Naive thymus-derived CD4-positive, alpha-beta T cell (primary cell): ENCODE data around the gene OR6B1. TPM values are rescaled to one million over a fixed set of nuclear protein-coding genes. Genes with fewer than 3 reads are reported as not detected.

Experiments used
- ATAC-seq: fragments of 150-1000 bp; cut with Tn5 transposase; 2 replicates; pipeline ENCODE4 v1.10.0; 2021; ENCODE audit warnings: mild to moderate bottlenecking, moderate library complexity
- CTCF ChIA-PET: fragments of 350-600 bp; sonication (Branson Sonifier 250); formaldehyde crosslinking; loops from one replicate; lab custom pipeline; 2021; ENCODE audit warnings: antibody characterized with exemption; lab: Charles Lee
- POLR2A ChIA-PET: fragments of 350-600 bp; sonication (Branson Sonifier 250); formaldehyde crosslinking; loops from one replicate; lab custom pipeline; 2021; ENCODE audit warnings: antibody characterized with exemption, inconsistent platforms; lab: Charles Lee
- DNase-seq, 9 donors: peaks; one replicate each; pipeline versions ENCODE4 v3.0.0 to v3.0.0-alpha.2; 2020 to 2022; ENCODE audit warnings: mixed read lengths in 1 of 9
- H3K27ac ChIP-seq: one replicate; pipeline ENCODE4 v1.7.0; 2013; ENCODE audit warnings: mild to moderate bottlenecking, low read depth, low read length, moderate library complexity
- H3K27me3 ChIP-seq, 2 donors: one replicate each; pipeline ENCODE4 v1.7.0; 2013; ENCODE audit warnings: low read length in 2 of 2, mild to moderate bottlenecking in 2 of 2, moderate library complexity in 2 of 2; ENCODE audit not compliant: control insufficient read depth in 2 of 2, insufficient read depth in 2 of 2
- H3K36me3 ChIP-seq, 3 experiments: 1 replicate in 2 of 3; 2 replicates in 1 of 3; pipeline ENCODE4 v1.7.0; 2013; ENCODE audit warnings: low read length in 3 of 3, mild to moderate bottlenecking in 3 of 3, moderate library complexity in 1 of 3; ENCODE audit not compliant: insufficient read depth in 3 of 3, control insufficient read depth in 2 of 3
- H3K4me1 ChIP-seq, 2 donors: one replicate each; pipeline ENCODE4 v1.7.0; 2013; ENCODE audit warnings: low read length in 2 of 2, mild to moderate bottlenecking in 2 of 2, moderate library complexity in 1 of 2; ENCODE audit not compliant: control insufficient read depth in 2 of 2, insufficient read depth in 2 of 2
- H3K4me3 ChIP-seq: 2 replicates; pipeline ENCODE4 v1.7.0; 2013; ENCODE audit warnings: mild to moderate bottlenecking, low read length
- H3K9me3 ChIP-seq, 3 experiments: 1 replicate in 2 of 3; 2 replicates in 1 of 3; pipeline ENCODE4 v1.7.0; 2013; ENCODE audit warnings: low read length in 3 of 3; ENCODE audit not compliant: control insufficient read depth in 2 of 3
- H3K27ac Mint-ChIP-seq, 9 donors: one replicate each; pipeline ENCODE4 v1.8.0; 2020 to 2022; ENCODE audit warnings: mixed read lengths in 9 of 9, mild to moderate bottlenecking in 8 of 9, moderate library complexity in 5 of 9, inconsistent platforms in 2 of 9
- H3K27me3 Mint-ChIP-seq, 5 donors: one replicate each; pipeline ENCODE4 v1.8.0; 2021 to 2022; ENCODE audit warnings: mixed read lengths in 5 of 5, mild to moderate bottlenecking in 1 of 5
- H3K36me3 Mint-ChIP-seq, 5 donors: one replicate each; pipeline ENCODE4 v1.8.0; 2020 to 2022; ENCODE audit warnings: mixed read lengths in 5 of 5, mild to moderate bottlenecking in 3 of 5, inconsistent platforms in 1 of 5
- H3K4me1 Mint-ChIP-seq, 7 donors: one replicate each; pipeline ENCODE4 v1.8.0; 2020 to 2022; ENCODE audit warnings: mixed read lengths in 7 of 7, mild to moderate bottlenecking in 3 of 7, inconsistent platforms in 1 of 7
- H3K4me3 Mint-ChIP-seq, 10 donors: one replicate each; pipeline ENCODE4 v1.8.0; 2020 to 2022; ENCODE audit warnings: mild to moderate bottlenecking in 10 of 10, mixed read lengths in 10 of 10, moderate library complexity in 6 of 10, inconsistent platforms in 2 of 10
- H3K9me3 Mint-ChIP-seq, 11 donors: one replicate each; pipeline ENCODE4 v1.8.0; 2020 to 2022; ENCODE audit warnings: mixed read lengths in 11 of 11, mild to moderate bottlenecking in 4 of 11, inconsistent platforms in 1 of 11, moderate library complexity in 1 of 11
- intact Hi-C, 2 donors: fragments of 100-400 bp; cut with micrococcal nuclease; formaldehyde crosslinking; loops; one replicate each; pipeline ENCODE4 v1.15.1; 2023
- polyA plus RNA-seq, 2 donors: library from polyadenylated mRNA; unstranded; fragments of 300-500 nt; fragmentation: Illumina TruSeq; gene quantifications; one replicate each; pipeline ENCODE4 v1.2.3, GENCODE V29; 2021
- total RNA-seq, 6 experiments: library from RNA in 5 of 6; stranded (reverse) in 5 of 6; gene quantifications; 1 replicate in 5 of 6; 2 replicates in 1 of 6; pipeline ENCODE4 v1.2.3 and lab custom pipeline; 2021 to 2026

OR6B1 gene
- total and polyA plus RNA-seq, 7 experiments from 2014 or later = not detected

GRCh38 chr7:144032516-144032915 is 32.4 kb downstream of the OR6B1 start:
- no peaks in the 10 kb centered on the region for H3K4me1 Mint-ChIP-seq
- Histone ChIP-seq H3K27me3 (no peaks in the 10 kb centered on the region), H3K36me3 (no peaks in the 10 kb centered on the region), H3K9me3 (no peaks in the 10 kb centered on the region), H3K4me1 (no peaks in the 10 kb centered on the region), H3K4me3 (no peak overlapping the region), H3K27ac (no peak overlapping the region)
- peaks cover 9 to 34% (median 22%) of the 10 kb centered on the region in 5 donors for H3K27me3 Mint-ChIP-seq
- ChIA-PET CTCF (no interaction called here), POLR2A (no interaction called here)
- H3K27ac Mint-ChIP-seq = no peak overlapping the region
- no peaks in the 10 kb centered on the region for H3K36me3 Mint-ChIP-seq
- ATAC-seq = no peak
- DNase-seq = no peak
- intact Hi-C loops = no loop called here
- no peaks in the 10 kb centered on the region for H3K9me3 Mint-ChIP-seq
- H3K4me3 Mint-ChIP-seq = no peak overlapping the region

GRCh38 chr7:144032985-144033709 is 33.0 kb downstream of the OR6B1 start:
- Mint-ChIP-seq H3K27ac (no peak overlapping the region), H3K27me3 (peaks cover 11 to 34% (median 22%) of the 10 kb centered on the region in 5 donors), H3K4me1 (no peaks in the 10 kb centered on the region), H3K9me3 (no peaks in the 10 kb centered on the region), H3K36me3 (no peaks in the 10 kb centered on the region), H3K4me3 (no peak overlapping the region)
- Histone ChIP-seq H3K27ac (no peak overlapping the region), H3K9me3 (no peaks in the 10 kb centered on the region), H3K36me3 (no peaks in the 10 kb centered on the region), H3K4me3 (no peak overlapping the region), H3K4me1 (no peaks in the 10 kb centered on the region), H3K27me3 (no peaks in the 10 kb centered on the region)
- ChIA-PET CTCF (no interaction called here), POLR2A (no interaction called here)
- ATAC-seq (no peak), DNase-seq (no peak)
- intact Hi-C loops = no loop called here

- ATAC-seq = no peak
- Histone ChIP-seq H3K36me3 (no peaks in the 10 kb centered on the region), H3K4me1 (no peaks in the 10 kb centered on the region), H3K9me3 (no peaks in the 10 kb centered on the region), H3K27ac (no peak overlapping the region), H3K4me3 (no peak overlapping the region), H3K27me3 (no peaks in the 10 kb centered on the region)
- intact Hi-C loops = loop anchor here in 1 of 2 donors (5.0 kb wide), 1 partner anchor 78 kb away; no protein-coding TSS in a partner anchor
- ChIA-PET CTCF (no interaction called here), POLR2A (no interaction called here)
- Mint-ChIP-seq H3K36me3 (no peaks in the 10 kb centered on the region), H3K27me3 (peaks cover 11 to 34% (median 22%) of the 10 kb centered on the region in 5 donors), H3K4me1 (no peaks in the 10 kb centered on the region), H3K27ac (no peak overlapping the region), H3K4me3 (no peak overlapping the region), H3K9me3 (no peaks in the 10 kb centered on the region)
- no peak for DNase-seq
Observed at GRCh38 chr7:144035385-144035784, 35.3 kb downstream of the OR6B1 start.

- no peaks in the 10 kb centered on the region for H3K4me1 Mint-ChIP-seq
- no peak overlapping the region for H3K4me3 ChIP-seq
- H3K36me3 ChIP-seq = no peaks in the 10 kb centered on the region
- no peaks in the 10 kb centered on the region for H3K4me1 ChIP-seq
- DNase-seq = no peak
- intact Hi-C loops = loop anchor here in 1 of 2 donors (5.0 kb wide), 1 partner anchor 79 kb away; no protein-coding TSS in a partner anchor
- POLR2A ChIA-PET = no interaction called here
- no peaks in the 10 kb centered on the region for H3K27me3 ChIP-seq
- no peak for ATAC-seq
- no peaks in the 10 kb centered on the region for H3K9me3 Mint-ChIP-seq
- no peaks in the 10 kb centered on the region for H3K36me3 Mint-ChIP-seq
- no peak overlapping the region for H3K4me3 Mint-ChIP-seq
- no peak overlapping the region for H3K27ac ChIP-seq
- CTCF ChIA-PET = no interaction called here
- H3K27me3 Mint-ChIP-seq = peaks cover 9 to 32% (median 20%) of the 10 kb centered on the region in 5 donors
- H3K9me3 ChIP-seq = no peaks in the 10 kb centered on the region
- no peak overlapping the region for H3K27ac Mint-ChIP-seq
Observed at GRCh38 chr7:144036302-144036885, 36.3 kb downstream of the OR6B1 start.

GRCh38 chr7:144037414-144038035 is 37.4 kb downstream of the OR6B1 start:
- ATAC-seq = no peak
- no peaks in the 10 kb centered on the region for H3K9me3 Mint-ChIP-seq
- ChIA-PET CTCF (no interaction called here), POLR2A (no interaction called here)
- H3K27me3 ChIP-seq = no peaks in the 10 kb centered on the region
- H3K4me1 ChIP-seq = no peaks in the 10 kb centered on the region
- no peak overlapping the region for H3K4me3 ChIP-seq
- DNase-seq = no peak
- H3K4me3 Mint-ChIP-seq = no peak overlapping the region
- H3K27ac ChIP-seq = no peak overlapping the region
- intact Hi-C loops = loop anchor here in 1 of 2 donors (5.0 kb wide), 1 partner anchor 80 kb away; no protein-coding TSS in a partner anchor
- no peak overlapping the region for H3K27ac Mint-ChIP-seq
- no peaks in the 10 kb centered on the region for H3K36me3 Mint-ChIP-seq
- H3K4me1 Mint-ChIP-seq = no peaks in the 10 kb centered on the region
- peaks cover 6 to 23% (median 13%) of the 10 kb centered on the region in 5 donors for H3K27me3 Mint-ChIP-seq
- no peaks in the 10 kb centered on the region for H3K9me3 ChIP-seq
- H3K36me3 ChIP-seq = no peaks in the 10 kb centered on the region

GRCh38 chr7:144038887-144039286 is 38.8 kb downstream of the OR6B1 start:
- Mint-ChIP-seq H3K27me3 (peaks cover 4 to 20% (median 5%) of the 10 kb centered on the region in 5 donors), H3K36me3 (no peaks in the 10 kb centered on the region), H3K4me1 (no peaks in the 10 kb centered on the region), H3K27ac (no peak overlapping the region), H3K9me3 (no peaks in the 10 kb centered on the region), H3K4me3 (no peak overlapping the region)
- no peak for DNase-seq
- H3K27me3 ChIP-seq = no peaks in the 10 kb centered on the region
- no peak overlapping the region for H3K4me3 ChIP-seq
- ATAC-seq = no peak
- POLR2A ChIA-PET = no interaction called here
- H3K4me1 ChIP-seq = no peaks in the 10 kb centered on the region
- CTCF ChIA-PET = no interaction called here
- H3K36me3 ChIP-seq = no peaks in the 10 kb centered on the region
- intact Hi-C loops = loop anchor here in 1 of 2 donors (5.0 kb wide), 1 partner anchor 82 kb away; no protein-coding TSS in a partner anchor
- H3K9me3 ChIP-seq = no peaks in the 10 kb centered on the region
- H3K27ac ChIP-seq = no peak overlapping the region
